Stomach (tissue), 9 donors: ENCODE data around the gene PEF1. TPM values are rescaled to one million over a fixed set of nuclear protein-coding genes. Genes with fewer than 3 reads are reported as not detected.

Experiments used
- DNase-seq, 2 donors: peaks; one replicate each; pipeline versions ENCODE4 v3.0.0 to v3.0.0-alpha.2; 2013 to 2019
- H3K27ac ChIP-seq, 5 donors: fragments of 200-600 bp in 4 of 5; sonication (generic) in 4 of 5; one replicate each; pipeline ENCODE4 v1.5.1; 2013 to 2019; ENCODE audit warnings: mild to moderate bottlenecking in 1 of 5, moderate library complexity in 1 of 5
- H3K27me3 ChIP-seq, 3 donors: fragments of 200-600 bp; sonication (generic); one replicate each; pipeline ENCODE4 v1.5.1; 2017 to 2019; ENCODE audit warnings: mixed run types in 1 of 3
- H3K36me3 ChIP-seq, 4 donors: fragments of 200-600 bp; sonication (generic); 1 replicate in 3 of 4; 2 replicates in 1 of 4; pipeline ENCODE4 v1.5.1; 2016 to 2019
- H3K4me1 ChIP-seq, 4 donors: fragments of 200-600 bp; sonication (generic); one replicate each; pipeline ENCODE4 v1.5.1; 2016 to 2019
- H3K4me3 ChIP-seq, 4 donors: fragments of 200-600 bp; sonication (generic) in 3 of 4; one replicate each; pipeline ENCODE4 v1.5.1; 2016 to 2019; ENCODE audit warnings: mild to moderate bottlenecking in 1 of 4
- H3K9me3 ChIP-seq, 4 donors: fragments of 200-600 bp; sonication (generic); one replicate each; pipeline ENCODE4 v1.5.1; 2016 to 2019
- CTCF ChIP-seq, 7 experiments: fragments of 450-650 bp in 4 of 7; fragments of 200-600 bp in 3 of 7; sonication (generic) in 3 of 7; IDR thresholded peaks; one replicate each; pipeline ENCODE4 v1.5.1; 2016 to 2019; ENCODE audit warnings: antibody characterized with exemption in 7 of 7, control low read depth in 2 of 7, mild to moderate bottlenecking in 1 of 7
- EP300 ChIP-seq: sonication (generic); formaldehyde crosslinking; IDR thresholded peaks from one replicate; pipeline ENCODE4 v1.6.1; 2017; ENCODE audit warnings: antibody characterized with exemption
- POLR2A ChIP-seq, 4 donors: fragments of 450-650 bp; IDR thresholded peaks; one replicate each; pipeline ENCODE4 v1.6.1; 2016; ENCODE audit warnings: antibody characterized with exemption in 4 of 4, control low read depth in 2 of 4, mild to moderate bottlenecking in 1 of 4, moderate library complexity in 1 of 4
- POLR2AphosphoS5 ChIP-seq, 3 donors: sonication (generic); formaldehyde crosslinking; IDR thresholded peaks; one replicate each; pipeline ENCODE4 v1.6.1; 2016; ENCODE audit warnings: antibody characterized with exemption in 3 of 3
- WGBS, 5 donors: extraction: QIAGEN DNeasy Blood & Tissue Kit in 3 of 5; methylation state at CpG; one replicate each; pipeline versions ENCODE4 v1.1.5 to v1.1.7; 2013 to 2018; 5-methylcytosine and 5-hydroxymethylcytosine counted together
- intact Hi-C: fragments of 100-400 bp; cut with DNase I; formaldehyde crosslinking; loops from one replicate; pipeline ENCODE4 v1.15.1; 2023; ENCODE audit warnings: low total_unique reads
- polyA plus RNA-seq, 3 donors: library from polyadenylated mRNA; stranded (reverse); fragments of 200-250 nt; gene quantifications; one replicate each; pipeline ENCODE4 v1.2.3, GENCODE V29; 2013
- total RNA-seq, 5 donors: library from RNA; depleted of rRNA; stranded (reverse); fragments of >200 nt; gene quantifications; one replicate each; pipeline versions ENCODE4 v1.1.0 to v1.2.3, GENCODE V29; 2014 to 2016
- donor health status: healthy with polysubstance abuse.
- donor health status: Bipolar disorder and iron deficiency.
- donor health status: healthy.

PEF1 gene
- total and polyA plus RNA-seq, 8 donors: 19.7 to 91.0 (median 66.1) TPM

GRCh38 chr1:31607360-31607759, 37.3 kb downstream of the PEF1 start:
- intact Hi-C loops: no loop called here
- no peaks in the 10 kb centered on the region for H3K9me3 ChIP-seq
- no peaks in the 10 kb centered on the region for H3K36me3 ChIP-seq
- DNase-seq: no peak
- TF ChIP-seq CTCF (IDR thresholded peaks at IDR 0.05) (no peak), EP300 (no peak), POLR2A (IDR thresholded peaks at IDR 0.05) (no peak), POLR2AphosphoS5 (IDR thresholded peaks at IDR 0.05) (no peak)
- 83 to 90% (median 86%) methylated on average over 5 of the region's 5 CpGs for WGBS, 5 donors
- H3K27ac ChIP-seq: no peak overlapping the region
- no peaks in the 10 kb centered on the region for H3K4me1 ChIP-seq
- no peaks in the 10 kb centered on the region for H3K27me3 ChIP-seq
- no peak overlapping the region for H3K4me3 ChIP-seq

GRCh38 chr1:31605908-31606427, 38.7 kb downstream of the PEF1 start:
- DNase-seq: peak; percentile 16
- no peak overlapping the region for H3K27ac ChIP-seq
- no peaks in the 10 kb centered on the region for H3K4me1 ChIP-seq
- 85 to 90% (median 89%) methylated on average over 4 of the region's 4 CpGs for WGBS, 5 donors
- H3K4me3 ChIP-seq: no peak overlapping the region
- TF ChIP-seq POLR2AphosphoS5 (IDR thresholded peaks at IDR 0.05): no peak
- no peaks in the 10 kb centered on the region for H3K36me3 ChIP-seq
- H3K9me3 ChIP-seq: no peaks in the 10 kb centered on the region
- H3K27me3 ChIP-seq: no peaks in the 10 kb centered on the region
- intact Hi-C loops: no loop called here

- 90 to 98% (median 96%) methylated on average over 2 of the region's 2 CpGs for WGBS, 5 donors
- Histone ChIP-seq H3K4me1 (no peaks in the 10 kb centered on the region), H3K27me3 (no peaks in the 10 kb centered on the region), H3K27ac (no peak overlapping the region), H3K9me3 (no peaks in the 10 kb centered on the region), H3K4me3 (no peak overlapping the region), H3K36me3 (no peaks in the 10 kb centered on the region)
- intact Hi-C loops: no loop called here
- DNase-seq: no peak
- TF ChIP-seq POLR2AphosphoS5 (IDR thresholded peaks at IDR 0.05): no peak
- no peak for TF ChIP-seq CTCF (IDR thresholded peaks at IDR 0.05)
- TF ChIP-seq POLR2A (IDR thresholded peaks at IDR 0.05): no peak
- TF ChIP-seq EP300: no peak
Observed at GRCh38 chr1:31602081-31602480, 42.6 kb downstream of the PEF1 start.

- H3K36me3 ChIP-seq: no peaks in the 10 kb centered on the region
- H3K9me3 ChIP-seq: no peaks in the 10 kb centered on the region
- TF ChIP-seq POLR2AphosphoS5 (IDR thresholded peaks at IDR 0.05) (no peak), CTCF (IDR thresholded peaks at IDR 0.05) (no peak), POLR2A (IDR thresholded peaks at IDR 0.05) (no peak), EP300 (no peak)
- no peaks in the 10 kb centered on the region for H3K27me3 ChIP-seq
- H3K4me3 ChIP-seq: no peak overlapping the region
- H3K4me1 ChIP-seq: peaks cover 0 to 5% (median 0%) of the 10 kb centered on the region in 4 donors
- WGBS, 5 donors: 75 to 83% (median 80%) methylated on average over 2 of the region's 2 CpGs
- H3K27ac ChIP-seq: no peak overlapping the region
- DNase-seq: no peak
- intact Hi-C loops: no loop called here
Observed at GRCh38 chr1:31600641-31601040, 44.0 kb downstream of the PEF1 start.

GRCh38 chr1:31598980-31599379, 45.7 kb downstream of the PEF1 start:
- H3K9me3 ChIP-seq: no peaks in the 10 kb centered on the region
- no peaks in the 10 kb centered on the region for H3K36me3 ChIP-seq
- WGBS, 5 donors: 88 to 96% (median 90%) methylated on average over 7 of the region's 7 CpGs
- DNase-seq: no peak
- no peaks in the 10 kb centered on the region for H3K27me3 ChIP-seq
- H3K4me3 ChIP-seq: no peak overlapping the region
- no peak overlapping the region for H3K27ac ChIP-seq
- TF ChIP-seq POLR2AphosphoS5 (IDR thresholded peaks at IDR 0.05) (no peak), CTCF (IDR thresholded peaks at IDR 0.05) (no peak), EP300 (no peak), POLR2A (IDR thresholded peaks at IDR 0.05) (no peak)
- peaks cover 0 to 5% (median 2%) of the 10 kb centered on the region in 4 donors for H3K4me1 ChIP-seq
- intact Hi-C loops: loop anchor here (5.0 kb wide), 1 partner anchor 37 kb away; no protein-coding TSS in a partner anchor
